Measurements from ENCODE around the gene NECTIN2. TPM values are rescaled to one million over a fixed set of nuclear protein-coding genes. Genes with fewer than 3 reads are reported as not detected.

NECTIN2 gene
- total RNA-seq, 6 experiments from 2014 or later = 63.5 to 127 (median 87.4) TPM

DNA sequence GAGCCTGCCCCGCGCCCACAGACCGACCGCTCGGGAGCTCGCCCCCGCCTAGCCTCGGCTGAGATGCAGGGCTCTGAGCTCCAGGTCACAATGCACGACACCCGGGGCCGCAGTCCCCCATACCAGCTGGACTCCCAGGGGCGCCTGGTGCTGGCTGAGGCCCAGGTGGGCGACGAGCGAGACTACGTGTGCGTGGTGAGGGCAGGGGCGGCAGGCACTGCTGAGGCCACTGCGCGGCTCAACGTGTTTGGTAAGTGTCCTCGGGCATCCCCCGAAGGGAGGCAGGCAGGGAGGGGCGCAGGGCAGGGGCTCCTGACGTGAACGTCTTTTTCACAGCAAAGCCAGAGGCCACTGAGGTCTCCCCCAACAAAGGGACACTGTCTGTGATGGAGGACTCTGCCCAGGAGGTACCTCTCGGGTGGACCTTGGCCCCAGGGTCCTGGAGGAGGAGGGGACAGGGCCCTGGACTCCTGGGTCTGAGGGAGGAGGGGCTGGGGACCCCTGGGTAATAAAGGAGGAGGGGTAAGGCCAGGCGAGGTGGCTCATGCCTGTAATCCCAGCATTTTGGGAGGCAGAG is 33.9 kb upstream of the NECTIN2 start:
- no peak for ATAC-seq
- no peaks in the 10 kb centered on the region for H3K27me3 ChIP-seq
- no peaks in the 10 kb centered on the region for H3K36me3 ChIP-seq
- TF ChIP-seq, protein P1, sequence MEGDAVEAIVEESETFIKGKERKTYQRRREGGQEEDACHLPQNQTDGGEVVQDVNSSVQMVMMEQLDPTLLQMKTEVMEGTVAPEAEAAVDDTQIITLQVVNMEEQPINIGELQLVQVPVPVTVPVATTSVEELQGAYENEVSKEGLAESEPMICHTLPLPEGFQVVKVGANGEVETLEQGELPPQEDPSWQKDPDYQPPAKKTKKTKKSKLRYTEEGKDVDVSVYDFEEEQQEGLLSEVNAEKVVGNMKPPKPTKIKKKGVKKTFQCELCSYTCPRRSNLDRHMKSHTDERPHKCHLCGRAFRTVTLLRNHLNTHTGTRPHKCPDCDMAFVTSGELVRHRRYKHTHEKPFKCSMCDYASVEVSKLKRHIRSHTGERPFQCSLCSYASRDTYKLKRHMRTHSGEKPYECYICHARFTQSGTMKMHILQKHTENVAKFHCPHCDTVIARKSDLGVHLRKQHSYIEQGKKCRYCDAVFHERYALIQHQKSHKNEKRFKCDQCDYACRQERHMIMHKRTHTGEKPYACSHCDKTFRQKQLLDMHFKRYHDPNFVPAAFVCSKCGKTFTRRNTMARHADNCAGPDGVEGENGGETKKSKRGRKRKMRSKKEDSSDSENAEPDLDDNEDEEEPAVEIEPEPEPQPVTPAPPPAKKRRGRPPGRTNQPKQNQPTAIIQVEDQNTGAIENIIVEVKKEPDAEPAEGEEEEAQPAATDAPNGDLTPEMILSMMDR (IDR thresholded peaks at IDR 0.05) = no peak
- TF ChIP-seq POLR2A (IDR thresholded peaks at IDR 0.05) = no peak
- intact Hi-C loops (cut with DNase I) = no loop called here
- H3K27ac ChIP-seq = no peak overlapping the region
- DNase-seq = no peak
- no peak overlapping the region for H3K4me3 ChIP-seq
- H3K4me1 ChIP-seq = peaks cover 0 to 16% (median 7%) of the 10 kb centered on the region in 4 donors
- 100% methylated on average over 8 of the region's 28 CpGs for WGBS (ENCODE audit: insufficient coverage, low coverage, low lambda C conversion rate, missing lambda C conversion rate)
- no peaks in the 10 kb centered on the region for H3K9me3 ChIP-seq

DNA sequence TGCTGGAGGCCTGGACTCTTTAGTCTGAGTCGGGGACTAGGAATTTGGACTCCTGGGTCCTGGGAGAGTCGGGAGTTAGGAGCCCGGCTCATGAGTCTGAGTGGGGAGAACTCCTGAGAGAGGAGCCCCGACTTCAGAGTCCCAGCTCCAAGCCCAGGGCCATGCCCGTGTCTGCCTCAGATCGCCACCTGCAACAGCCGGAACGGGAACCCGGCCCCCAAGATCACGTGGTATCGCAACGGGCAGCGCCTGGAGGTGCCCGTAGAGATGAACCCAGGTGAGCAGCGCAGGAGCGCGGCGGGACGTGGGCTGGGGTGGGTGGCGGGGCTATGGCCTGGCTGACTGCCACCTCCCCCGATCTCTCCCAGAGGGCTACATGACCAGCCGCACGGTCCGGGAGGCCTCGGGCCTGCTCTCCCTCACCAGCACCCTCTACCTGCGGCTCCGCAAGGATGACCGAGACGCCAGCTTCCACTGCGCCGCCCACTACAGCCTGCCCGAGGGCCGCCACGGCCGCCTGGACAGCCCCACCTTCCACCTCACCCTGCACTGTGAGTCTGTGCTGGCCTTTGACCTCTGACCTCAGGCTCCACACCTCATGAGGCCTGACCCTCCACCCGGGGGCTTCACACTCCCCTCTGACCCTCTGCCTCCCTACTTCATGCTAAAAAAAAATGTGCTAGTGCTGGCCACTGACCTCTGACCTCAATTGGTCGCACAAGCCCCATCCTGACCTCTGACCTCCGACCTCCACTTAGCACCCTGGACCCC is 32.8 kb upstream of the NECTIN2 start:
- TF ChIP-seq POLR2A (IDR thresholded peaks at IDR 0.05) = no peak
- TF ChIP-seq, protein P1 (IDR thresholded peaks at IDR 0.05) = no peak
- H3K4me3 ChIP-seq = no peak overlapping the region
- 88% methylated on average over 11 of the region's 38 CpGs for WGBS (ENCODE audit: insufficient coverage, low coverage, low lambda C conversion rate, missing lambda C conversion rate)

DNA sequence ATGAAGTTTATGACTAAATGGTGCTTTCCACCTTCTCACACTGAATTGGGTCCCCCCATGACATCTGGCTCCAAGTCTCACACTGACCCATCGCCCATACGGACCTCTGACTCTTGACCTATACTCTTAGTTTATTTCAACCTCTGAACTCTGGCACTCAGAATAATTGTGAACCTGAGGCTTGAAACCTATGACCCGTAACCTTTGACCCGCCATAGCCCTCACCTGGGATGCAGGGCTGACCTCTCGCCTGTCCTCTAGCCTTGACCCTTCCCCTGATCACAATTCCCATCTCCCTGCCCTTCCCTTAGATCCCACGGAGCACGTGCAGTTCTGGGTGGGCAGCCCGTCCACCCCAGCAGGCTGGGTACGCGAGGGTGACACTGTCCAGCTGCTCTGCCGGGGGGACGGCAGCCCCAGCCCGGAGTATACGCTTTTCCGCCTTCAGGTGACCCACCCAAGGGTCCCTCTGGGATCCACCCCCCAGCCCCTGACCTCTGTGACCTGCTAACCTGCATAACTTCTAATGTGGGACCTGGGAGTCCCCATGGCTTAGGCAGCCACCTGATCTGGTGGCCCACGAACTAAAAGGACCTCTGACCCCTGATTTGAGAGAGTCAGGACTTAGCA is 32.1 kb upstream of the NECTIN2 start:
- ATAC-seq (no peak), DNase-seq (no peak)
- intact Hi-C loops (cut with DNase I) = no loop called here
- Histone ChIP-seq H3K27ac (no peak overlapping the region), H3K27me3 (no peaks in the 10 kb centered on the region), H3K36me3 (no peaks in the 10 kb centered on the region), H3K4me1 (peaks cover 0 to 9% (median 4%) of the 10 kb centered on the region in 4 donors), H3K9me3 (no peaks in the 10 kb centered on the region), H3K4me3 (no peak overlapping the region)
- WGBS (ENCODE audit: insufficient coverage, low coverage, low lambda C conversion rate, missing lambda C conversion rate) = 83% methylated on average over 15 of the region's 16 CpGs
- no peak for TF ChIP-seq POLR2A (IDR thresholded peaks at IDR 0.05)
- TF ChIP-seq, protein P1 (IDR thresholded peaks at IDR 0.05) = no peak

More for the DNA sequence above, 32.8 kb upstream of the NECTIN2 start:
- DNase-seq = no peak
- Histone ChIP-seq H3K9me3 (no peaks in the 10 kb centered on the region), H3K27ac (no peak overlapping the region), H3K36me3 (no peaks in the 10 kb centered on the region), H3K27me3 (no peaks in the 10 kb centered on the region), H3K4me1 (peaks cover 0 to 13% (median 6%) of the 10 kb centered on the region in 4 donors)
- no peak for ATAC-seq
- intact Hi-C loops (cut with DNase I) = no loop called here

DNA sequence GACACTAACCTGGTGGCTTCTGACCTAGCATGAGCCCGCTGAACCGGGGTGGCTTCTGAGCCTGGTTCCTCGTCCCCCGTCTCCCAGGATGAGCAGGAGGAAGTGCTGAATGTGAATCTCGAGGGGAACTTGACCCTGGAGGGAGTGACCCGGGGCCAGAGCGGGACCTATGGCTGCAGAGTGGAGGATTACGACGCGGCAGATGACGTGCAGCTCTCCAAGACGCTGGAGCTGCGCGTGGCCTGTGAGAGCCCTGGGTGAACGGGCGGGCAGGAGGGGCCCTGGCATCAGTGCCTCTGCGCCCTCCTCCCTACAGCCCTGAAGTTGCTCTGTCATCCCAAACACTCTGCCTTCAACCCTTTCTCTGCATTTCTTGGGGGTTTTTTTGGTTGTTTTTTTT is 31.6 kb upstream of the NECTIN2 start:
- no peak overlapping the region for H3K27ac ChIP-seq
- TF ChIP-seq, protein P1 (IDR thresholded peaks at IDR 0.05) = no peak
- TF ChIP-seq POLR2A (IDR thresholded peaks at IDR 0.05) = no peak
- no peak overlapping the region for H3K4me3 ChIP-seq
- H3K36me3 ChIP-seq = no peaks in the 10 kb centered on the region
- ATAC-seq (peak; percentile 28 to 70 (median 37)), DNase-seq (no peak)
- H3K27me3 ChIP-seq = no peaks in the 10 kb centered on the region
- H3K9me3 ChIP-seq = no peaks in the 10 kb centered on the region
- intact Hi-C loops (cut with DNase I) = no loop called here
- 80% methylated on average over 2 of the region's 17 CpGs for WGBS (ENCODE audit: insufficient coverage, low coverage, low lambda C conversion rate, missing lambda C conversion rate)
- peaks cover 0 to 9% (median 4%) of the 10 kb centered on the region in 4 donors for H3K4me1 ChIP-seq

All from right lobe of liver (tissue), 6 donors.